ENCODE measurements around the gene ORM1.

ORM1 gene

GRCh38 chr9:114369216-114370130 is 46.6 kb downstream of the ORM1 start:
- no peak for DNase-seq

- no peak for DNase-seq
Observed at GRCh38 chr9:114370251-114370967, 47.5 kb downstream of the ORM1 start.

- DNase-seq = no peak
Observed at GRCh38 chr9:114370968-114371320, 48.0 kb downstream of the ORM1 start.

GRCh38 chr9:114371343-114371944 is 48.5 kb downstream of the ORM1 start:
- DNase-seq = no peak

- DNase-seq = no peak
Observed at GRCh38 chr9:114371973-114372917, 49.3 kb downstream of the ORM1 start.

- DNase-seq = no peak
Observed at GRCh38 chr9:114372921-114373448, 50.1 kb downstream of the ORM1 start.

- no peak for DNase-seq
Observed at GRCh38 chr9:114373960-114374730, 51.2 kb downstream of the ORM1 start.

- DNase-seq = no peak
Observed at GRCh38 chr9:114374936-114375335, 52.0 kb downstream of the ORM1 start.

- no peak for DNase-seq
Observed at GRCh38 chr9:114375386-114376175, 52.7 kb downstream of the ORM1 start.
